ENCODE measurements around the gene EFCAB9.

The EFCAB9 gene

GRCh38 chr5:172166030-172166826 lies 27.7 kb upstream of the EFCAB9 start:
- H3K27ac ChIP-seq = no peak overlapping the region

GRCh38 chr5:172167895-172168294 lies 26.1 kb upstream of the EFCAB9 start:
- no peak for TF ChIP-seq CTCF (conservative IDR thresholded peaks at IDR 0.05)
- TF ChIP-seq ZFX (IDR thresholded peaks at IDR 0.05) = no peak
- no peak overlapping the region for H3K27ac ChIP-seq

More at GRCh38 chr5:172166030-172166826, 27.7 kb upstream of the EFCAB9 start:
- TF ChIP-seq CTCF (conservative IDR thresholded peaks at IDR 0.05) = no peak
- TF ChIP-seq ZFX (IDR thresholded peaks at IDR 0.05) = no peak

GRCh38 chr5:172168311-172168710 lies 25.7 kb upstream of the EFCAB9 start:
- TF ChIP-seq CTCF (conservative IDR thresholded peaks at IDR 0.05) (no peak), ZFX (IDR thresholded peaks at IDR 0.05) (no peak)
- H3K27ac ChIP-seq = no peak overlapping the region

- H3K27ac ChIP-seq = no peak overlapping the region
- TF ChIP-seq ZFX (IDR thresholded peaks at IDR 0.05) = no peak
- TF ChIP-seq CTCF (conservative IDR thresholded peaks at IDR 0.05) = no peak
Observed at GRCh38 chr5:172169216-172169615, 24.8 kb upstream of the EFCAB9 start.

GRCh38 chr5:172170251-172170701 lies 23.7 kb upstream of the EFCAB9 start:
- TF ChIP-seq ZFX (IDR thresholded peaks at IDR 0.05) = no peak
- TF ChIP-seq CTCF (conservative IDR thresholded peaks at IDR 0.05) = no peak
- H3K27ac ChIP-seq = peak overlapping the region; percentile 0; the same call in 1 of the 2 replicates

GRCh38 chr5:172171118-172171517 lies 22.9 kb upstream of the EFCAB9 start:
- TF ChIP-seq CTCF (conservative IDR thresholded peaks at IDR 0.05) = no peak
- TF ChIP-seq ZFX (IDR thresholded peaks at IDR 0.05) = no peak
- no peak overlapping the region for H3K27ac ChIP-seq

GRCh38 chr5:172172912-172173563 lies 20.9 kb upstream of the EFCAB9 start:
- no peak for TF ChIP-seq ZFX (IDR thresholded peaks at IDR 0.05)
- no peak for TF ChIP-seq CTCF (conservative IDR thresholded peaks at IDR 0.05)
- no peak overlapping the region for H3K27ac ChIP-seq

Data from C4-2B (cell line).